Measurements from ENCODE around the gene PTPN22.

GRCh38 chr1:113770031-113770430 is 101.5 kb downstream of the PTPN22 start:
- TF ChIP-seq POLR2AphosphoS5 (IDR thresholded peaks at IDR 0.05): no peak
- TF ChIP-seq CTCF (IDR thresholded peaks at IDR 0.05): no peak
- no peak for TF ChIP-seq POLR2A (IDR thresholded peaks at IDR 0.05)
- TF ChIP-seq EP300 (IDR thresholded peaks at IDR 0.05): no peak
